Fibroblast of villous mesenchyme (primary cell): Measurements from ENCODE around the gene HAUS8. TPM values are rescaled to one million over a fixed set of nuclear protein-coding genes. Genes with fewer than 3 reads are reported as not detected.
A peak's percentile ranks its signal among the peaks of the same experiment; 100 is the strongest.
"Not testable (repeated sequence)": the region's sequence is repeated elsewhere in the genome, so short reads cannot be mapped to it uniquely, and the experiment has no call there.

ENCODE experiments used
- DNase-seq: peaks from one replicate; pipeline ENCODE4 v3.0.0-alpha.2; 2010; ENCODE audit warnings: low read depth
- H3K4me3 ChIP-seq: 2 replicates; pipeline ENCODE4 v1.5.1; 2011; ENCODE audit warnings: low read depth, mild to moderate bottlenecking, low read length
- CTCF ChIP-seq: IDR thresholded peaks from 2 replicates; pipeline ENCODE4 v1.5.1; 2012; ENCODE audit warnings: low read depth, mild to moderate bottlenecking, low read length; ENCODE audit not compliant: insufficient read depth
- total RNA-seq: library from RNA; depleted of rRNA; stranded (reverse); fragments of >200 nt; gene quantifications from 2 replicates; pipeline ENCODE4 v1.2.3, GENCODE V29; 2012

Gene HAUS8
- total RNA-seq, 1 donor = 3.5 TPM

GRCh38 chr19:17026706-17027534, 48.3 kb downstream of the HAUS8 start, which contains the start of gene CPAMD8:
TSS of gene CPAMD8 (minus strand) at chr19:17026810. CDS start at chr19:17026642, 168 bp downstream.
- no peak for DNase-seq
- no peak for TF ChIP-seq CTCF
- H3K4me3 ChIP-seq = no peak within 1 kb of the TSS

GRCh38 chr19:17025991-17026658, 49.1 kb downstream of the HAUS8 start:
- TF ChIP-seq CTCF = no peak
- no peak for DNase-seq
- H3K4me3 ChIP-seq = no peak overlapping the region

GRCh38 chr19:17025361-17025760, 49.9 kb downstream of the HAUS8 start:
- H3K4me3 ChIP-seq = no peak overlapping the region
- TF ChIP-seq CTCF = no peak
- no peak for DNase-seq

- H3K4me3 ChIP-seq, DNase-seq: not testable (repeated sequence)
These were observed 50.3 kb downstream of the HAUS8 start for GRCh38 chr19:17024941-17025340.

- no peak for DNase-seq
- H3K4me3 ChIP-seq = no peak overlapping the region
- no peak for TF ChIP-seq CTCF
These were observed 51.4 kb downstream of the HAUS8 start for GRCh38 chr19:17023805-17024204.

GRCh38 chr19:17022738-17023137, 52.5 kb downstream of the HAUS8 start:
- no peak for DNase-seq
- H3K4me3 ChIP-seq = no peak overlapping the region
- no peak for TF ChIP-seq CTCF

- TF ChIP-seq CTCF = no peak
- DNase-seq = peak; percentile 23
- H3K4me3 ChIP-seq = no peak overlapping the region
These were observed 53.3 kb downstream of the HAUS8 start for GRCh38 chr19:17021793-17022590.
